ENCODE results near the gene TAF1C. TPM values are rescaled to one million over a fixed set of nuclear protein-coding genes. Genes with fewer than 3 reads are reported as not detected.

Gene TAF1C
- total and polyA plus RNA-seq, 2 of the 4 experiments (the other 2 are of a cell fraction), result 7.3 to 35.5 TPM

GRCh38 chr16:84180519-84181140 is 6.2 kb downstream of the TAF1C start:
- no peak overlapping the region for H2AK5ac ChIP-seq (ENCODE audit: low read depth, low read length)
- H3K4me2 ChIP-seq (ENCODE audit: low read depth, low read length), result no peak overlapping the region
- no peak overlapping the region for H3K9ac ChIP-seq (ENCODE audit: low read depth, low read length)
- H4K91ac ChIP-seq (ENCODE audit: insufficient read depth, low read depth, low read length), result no peak overlapping the region
- peaks cover 13 to 45% of the 10 kb centered on the region in 2 experiments for H3K79me1 ChIP-seq (ENCODE audit: low read depth in 1 of 2, low read length in 2 of 2)
- no peak overlapping the region for H2BK5ac ChIP-seq (ENCODE audit: low read depth, low read length, poor library complexity, severe bottlenecking)
- DNase-seq (no peak), ATAC-seq (ENCODE audit: low read depth) (no peak)
- no peak overlapping the region for H3K4ac ChIP-seq (ENCODE audit: low read depth, low read length)
- dilution Hi-C loops (cut with HindIII; ENCODE audit: low sequenced_read_pairs, unreplicated experiment) (no loop called here), intact Hi-C loops (cut with micrococcal nuclease) (no loop called here), in situ Hi-C loops (cut with MboI; ENCODE audit: low sequenced_read_pairs) (no loop called here)
- H3K14ac ChIP-seq (replicated peaks; ENCODE audit: low read depth, low read length), result no peak overlapping the region
- peaks cover 56% of the 10 kb centered on the region for H3K36me3 ChIP-seq (ENCODE audit: control insufficient read depth, insufficient read depth, low read length)
- H2BK20ac ChIP-seq (ENCODE audit: low read depth, low read length), result no peak overlapping the region
- POLR2A ChIA-PET (ENCODE audit: unreplicated experiment), result no interaction called here
- WGBS, 2 experiments (ENCODE audit: extremely low coverage in 2 of 2, insufficient read length in 1 of 2), result no CpG with 5 or more reads among the region's 21 CpGs
- peaks cover 15% of the 10 kb centered on the region for H3K4me1 ChIP-seq (ENCODE audit: control insufficient read depth, insufficient read depth, low read length)
- H4K8ac ChIP-seq (ENCODE audit: low read depth in 2 of 2, low read length in 2 of 2), result no peak overlapping the region
- H3K18ac ChIP-seq (ENCODE audit: low read depth, low read length), result no peak overlapping the region
- H2BK15ac ChIP-seq (ENCODE audit: low read depth, low read length), result no peak overlapping the region
- H3K27ac ChIP-seq (ENCODE audit: insufficient read depth, low read length), result no peak overlapping the region
- H2AFZ ChIP-seq (replicated peaks; ENCODE audit: low read length, poor library complexity), result no peak overlapping the region
- H2BK120ac ChIP-seq (ENCODE audit: low read depth, low read length), result no peak overlapping the region
- peaks cover 16% of the 10 kb centered on the region; the same call in 1 of the 2 replicates for H3K9me1 ChIP-seq (ENCODE audit: insufficient read depth, low read length)
- no TSS peak for BruUV-seq (replicated peaks)
- TF ChIP-seq, protein P1, sequence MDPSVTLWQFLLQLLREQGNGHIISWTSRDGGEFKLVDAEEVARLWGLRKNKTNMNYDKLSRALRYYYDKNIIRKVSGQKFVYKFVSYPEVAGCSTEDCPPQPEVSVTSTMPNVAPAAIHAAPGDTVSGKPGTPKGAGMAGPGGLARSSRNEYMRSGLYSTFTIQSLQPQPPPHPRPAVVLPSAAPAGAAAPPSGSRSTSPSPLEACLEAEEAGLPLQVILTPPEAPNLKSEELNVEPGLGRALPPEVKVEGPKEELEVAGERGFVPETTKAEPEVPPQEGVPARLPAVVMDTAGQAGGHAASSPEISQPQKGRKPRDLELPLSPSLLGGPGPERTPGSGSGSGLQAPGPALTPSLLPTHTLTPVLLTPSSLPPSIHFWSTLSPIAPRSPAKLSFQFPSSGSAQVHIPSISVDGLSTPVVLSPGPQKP (IDR thresholded peaks at IDR 0.05; ENCODE audit: borderline replicate concordance, low read depth, low read length), result no peak
- TF ChIP-seq FOS (IDR thresholded peaks at IDR 0.05; ENCODE audit: low read depth, low read length) (no peak), RFX5 (IDR thresholded peaks at IDR 0.05; ENCODE audit: low read depth, low read length) (no peak)
- peaks cover 25% of the 10 kb centered on the region for H4K20me1 ChIP-seq (ENCODE audit: insufficient read depth, low read length)
- H2AK9ac ChIP-seq (replicated peaks; ENCODE audit: low read depth, low read length, poor library complexity), result no peak overlapping the region
- H3K56ac ChIP-seq (ENCODE audit: extremely low read depth, insufficient read depth, low read length), result no peak overlapping the region
- no peak overlapping the region for H3K4me3 ChIP-seq (ENCODE audit: insufficient read depth, low read depth, low read length)
- no peaks in the 10 kb centered on the region for H3K9me3 ChIP-seq (ENCODE audit: control insufficient read depth, insufficient read depth, low read length)
- no peaks in the 10 kb centered on the region for H3K27me3 ChIP-seq (ENCODE audit: control insufficient read depth, insufficient read depth, low read length)
- H4K5ac ChIP-seq (ENCODE audit: low read depth, low read length), result no peak overlapping the region
- CTCF ChIA-PET, result no interaction called here
- no peak overlapping the region for H3K23ac ChIP-seq (ENCODE audit: low read depth, low read length)
